HG03520 (cell line): ENCODE data around the gene CYSRT1.
"Not testable (repeated sequence)": the region's sequence is repeated elsewhere in the genome, so short reads cannot be mapped to it uniquely, and the experiment has no call there.

Experiments
- ATAC-seq: cut with Tn5 transposase; IDR thresholded peaks from one replicate; pipeline ENCODE4 v1.9.1; 2021; ENCODE audit warnings: mild to moderate bottlenecking, moderate library complexity; ENCODE audit not compliant: unreplicated experiment

Gene CYSRT1

DNA sequence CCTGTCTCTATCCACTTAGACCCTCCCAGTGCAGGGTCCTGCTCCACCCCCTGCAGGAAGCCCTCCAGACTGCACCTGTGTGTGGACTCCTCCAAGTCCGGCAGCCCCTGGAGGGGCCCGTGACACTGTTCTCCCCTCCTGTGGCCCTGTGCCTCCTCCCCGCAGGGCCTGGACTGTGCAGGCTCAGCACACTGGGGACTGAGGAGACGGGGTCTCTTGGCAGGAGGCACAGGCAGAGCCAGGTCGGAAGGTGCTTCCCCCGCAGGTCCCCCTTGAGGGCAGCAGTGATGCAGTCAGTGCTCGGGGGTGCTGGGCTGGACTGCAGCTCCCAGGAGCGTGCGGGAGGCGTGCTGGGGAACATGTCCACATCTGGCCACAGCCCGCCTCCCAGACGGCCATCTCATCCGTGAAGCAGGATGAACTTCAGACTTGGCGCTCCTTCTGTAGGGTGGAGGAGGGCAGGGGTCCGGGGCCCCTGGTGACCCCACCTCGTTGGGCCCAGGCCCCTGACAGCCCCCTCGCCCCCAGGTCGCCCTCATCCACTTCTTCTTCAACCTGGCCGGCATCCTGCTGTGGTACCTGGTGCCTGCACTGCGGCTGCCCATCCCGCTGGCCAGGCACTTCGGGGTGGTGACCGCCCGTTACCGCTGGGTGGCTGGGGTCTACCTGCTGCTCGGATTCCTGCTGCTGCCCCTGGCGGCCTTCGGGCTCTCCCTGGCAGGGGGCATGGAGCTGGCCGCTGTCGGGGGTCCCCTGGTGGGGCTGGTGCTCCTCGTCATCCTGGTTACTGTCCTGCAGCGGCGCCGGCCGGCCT lies 10.7 kb downstream of the CYSRT1 start:
- ATAC-seq, result no peak

- ATAC-seq, result peak; percentile 23
Observed at GRCh38 chr9:137236238-137236935, 11.4 kb downstream of the CYSRT1 start.

DNA sequence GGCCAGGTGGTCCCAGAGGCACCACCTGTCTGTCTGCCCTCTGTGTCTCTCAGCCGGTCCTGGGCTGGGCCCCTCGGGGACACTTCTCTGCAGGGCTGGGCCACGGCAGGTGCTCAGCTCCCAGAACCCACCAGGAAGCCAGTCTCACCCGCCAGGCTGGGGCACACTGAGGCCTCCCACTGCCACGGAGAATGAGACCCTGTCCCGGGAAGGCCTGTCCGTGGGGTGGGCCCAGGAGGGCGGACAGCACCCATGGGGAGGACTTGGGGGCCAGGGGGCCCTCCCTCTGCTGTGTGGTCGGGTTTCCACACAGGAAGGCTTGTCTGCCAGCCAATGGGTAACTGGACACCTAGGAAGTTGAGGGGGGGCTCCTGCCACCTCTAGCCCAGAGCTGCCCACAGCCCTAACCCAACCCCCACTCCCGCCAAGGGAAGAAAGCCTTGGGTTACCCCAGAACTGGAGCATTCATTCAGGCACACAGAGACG lies 12.0 kb downstream of the CYSRT1 start:
- ATAC-seq, result no peak

GRCh38 chr9:137237759-137238726 lies 13.1 kb downstream of the CYSRT1 start:
- no peak for ATAC-seq

- not testable (repeated sequence) for ATAC-seq
Observed at GRCh38 chr9:137239541-137240200, 14.7 kb downstream of the CYSRT1 start.

- ATAC-seq, result peak; percentile 13
Observed at GRCh38 chr9:137240318-137240840, 15.4 kb downstream of the CYSRT1 start.

GRCh38 chr9:137240841-137241489 lies 16.0 kb downstream of the CYSRT1 start, which contains the start of gene TUBB4B:
TSS of gene TUBB4B (plus strand) at chr9:137241287. CDS start at chr9:137241361, 74 bp downstream.
- ATAC-seq, result peak; percentile 65

GRCh38 chr9:137241490-137242268 lies 16.7 kb downstream of the CYSRT1 start:
- ATAC-seq, result peak; percentile 9

DNA sequence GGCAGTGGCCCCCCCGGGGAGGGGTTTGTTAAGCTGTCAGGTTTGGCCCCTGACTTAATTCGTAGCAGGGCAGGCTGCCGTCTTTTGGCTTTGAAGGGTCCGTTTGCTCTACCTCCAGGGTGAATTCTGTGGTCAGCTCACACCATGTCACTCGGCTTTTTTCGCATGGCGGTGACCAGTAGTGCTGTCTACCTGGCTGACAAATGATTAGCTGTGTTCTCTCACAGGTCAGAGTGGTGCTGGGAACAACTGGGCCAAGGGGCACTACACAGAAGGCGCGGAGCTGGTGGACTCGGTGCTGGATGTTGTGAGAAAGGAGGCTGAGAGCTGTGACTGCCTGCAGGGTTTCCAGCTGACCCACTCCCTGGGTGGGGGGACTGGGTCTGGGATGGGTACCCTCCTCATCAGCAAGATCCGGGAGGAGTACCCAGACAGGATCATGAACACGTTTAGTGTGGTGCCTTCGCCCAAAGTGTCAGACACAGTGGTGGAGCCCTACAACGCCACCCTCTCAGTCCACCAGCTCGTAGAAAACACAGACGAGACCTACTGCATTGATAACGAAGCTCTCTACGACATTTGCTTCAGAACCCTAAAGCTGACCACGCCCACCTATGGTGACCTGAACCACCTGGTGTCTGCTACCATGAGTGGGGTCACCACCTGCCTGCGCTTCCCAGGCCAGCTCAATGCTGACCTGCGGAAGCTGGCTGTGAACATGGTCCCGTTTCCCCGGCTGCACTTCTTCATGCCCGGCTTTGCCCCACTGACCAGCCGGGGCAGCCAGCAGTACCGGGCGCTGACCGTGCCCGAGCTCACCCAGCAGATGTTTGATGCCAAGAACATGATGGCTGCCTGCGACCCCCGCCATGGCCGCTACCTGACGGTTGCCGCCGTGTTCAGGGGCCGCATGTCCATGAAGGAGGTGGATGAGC lies 17.6 kb downstream of the CYSRT1 start:
- no peak for ATAC-seq

GRCh38 chr9:137243266-137243625 lies 18.3 kb downstream of the CYSRT1 start:
- not testable (repeated sequence) for ATAC-seq

DNA sequence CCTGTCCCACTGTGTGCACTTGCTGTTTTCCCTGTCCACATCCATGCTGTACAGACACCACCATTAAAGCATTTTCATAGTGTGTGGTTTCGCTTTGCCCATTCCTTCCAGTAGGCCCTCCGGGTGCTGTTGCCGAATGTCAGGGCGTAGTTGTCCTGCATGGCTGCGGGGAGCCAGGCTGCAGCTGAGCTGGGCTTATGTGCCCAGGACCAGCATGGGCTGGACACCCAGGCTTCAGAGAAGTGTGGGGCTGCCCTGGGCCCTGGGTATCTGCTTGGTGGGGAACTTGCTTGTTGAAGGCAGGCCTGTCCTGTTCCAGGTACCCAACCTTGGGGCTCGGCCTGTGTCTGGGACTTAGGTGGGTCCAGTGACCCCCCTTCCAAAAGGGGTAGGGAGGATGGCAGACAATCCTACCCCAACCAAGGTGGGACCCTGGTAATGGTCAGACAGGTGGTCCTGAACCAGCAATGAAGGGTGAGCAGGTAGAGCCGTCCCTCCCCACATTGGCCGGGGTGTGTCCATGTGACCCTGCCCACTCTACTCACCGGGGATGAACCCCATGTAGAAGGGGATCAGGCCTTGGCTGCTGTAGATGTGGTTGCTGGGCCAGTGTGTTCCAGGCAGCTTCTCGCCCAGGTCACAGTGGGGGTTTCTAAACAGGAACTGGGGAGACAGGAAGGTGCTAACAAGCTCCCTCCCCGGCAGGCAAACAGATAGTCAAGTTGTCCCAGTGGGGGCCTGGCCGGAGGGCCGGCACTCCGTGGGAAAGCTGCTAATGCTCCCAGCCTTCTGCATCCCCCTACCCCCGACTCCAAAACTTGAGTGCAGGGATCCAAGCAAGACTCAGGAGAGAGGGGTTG lies 18.9 kb downstream of the CYSRT1 start:
- ATAC-seq, result no peak

DNA sequence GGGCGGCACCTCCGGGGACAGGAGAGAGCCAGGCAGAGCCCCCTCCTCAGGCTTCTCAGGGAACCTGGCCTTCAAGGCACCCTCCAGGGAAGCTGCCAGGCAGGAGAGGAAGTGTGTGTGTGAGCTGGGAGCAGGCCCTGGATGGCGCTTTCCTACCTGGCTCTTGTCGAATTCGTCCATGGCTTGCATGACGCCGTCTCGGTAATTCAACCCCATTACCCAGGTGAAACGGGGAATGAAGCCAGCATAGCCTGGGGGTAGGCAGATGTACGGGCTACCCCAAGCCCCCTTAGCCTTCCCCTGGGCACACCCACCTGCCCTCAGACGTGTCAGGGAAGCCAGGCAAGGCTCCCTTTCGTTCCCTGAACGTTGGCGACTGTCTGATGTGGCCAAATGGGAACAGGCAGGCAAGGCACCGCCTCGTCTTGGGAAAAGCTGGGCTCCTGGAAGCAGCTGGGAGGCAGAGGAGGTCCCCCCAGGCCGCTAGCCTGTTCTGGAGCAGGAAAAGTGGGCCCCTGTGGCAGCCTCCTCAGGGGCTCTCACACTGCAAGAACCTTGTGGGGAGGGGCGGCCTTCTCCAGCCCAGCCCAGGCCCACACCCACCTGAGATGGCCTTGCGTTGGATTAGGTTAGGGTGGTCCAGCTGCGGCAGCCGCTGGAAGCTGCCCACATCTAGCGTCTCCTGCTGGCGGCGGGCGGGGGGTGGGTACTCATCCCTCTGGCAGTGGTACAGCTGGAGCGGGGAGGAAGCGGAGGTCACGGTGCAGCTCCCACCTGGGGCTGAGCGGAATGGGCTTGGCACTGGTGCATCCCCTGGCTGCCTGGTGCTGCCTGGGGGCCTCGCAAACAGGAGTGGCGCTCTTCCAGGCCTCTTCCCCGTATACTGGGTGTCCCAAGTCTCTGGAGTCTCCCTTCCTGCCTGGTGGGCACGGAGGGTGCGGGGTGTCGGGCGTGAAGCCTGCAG lies 19.8 kb downstream of the CYSRT1 start:
- no peak for ATAC-seq

GRCh38 chr9:137245450-137246421 lies 20.8 kb downstream of the CYSRT1 start:
- ATAC-seq, result no peak

DNA sequence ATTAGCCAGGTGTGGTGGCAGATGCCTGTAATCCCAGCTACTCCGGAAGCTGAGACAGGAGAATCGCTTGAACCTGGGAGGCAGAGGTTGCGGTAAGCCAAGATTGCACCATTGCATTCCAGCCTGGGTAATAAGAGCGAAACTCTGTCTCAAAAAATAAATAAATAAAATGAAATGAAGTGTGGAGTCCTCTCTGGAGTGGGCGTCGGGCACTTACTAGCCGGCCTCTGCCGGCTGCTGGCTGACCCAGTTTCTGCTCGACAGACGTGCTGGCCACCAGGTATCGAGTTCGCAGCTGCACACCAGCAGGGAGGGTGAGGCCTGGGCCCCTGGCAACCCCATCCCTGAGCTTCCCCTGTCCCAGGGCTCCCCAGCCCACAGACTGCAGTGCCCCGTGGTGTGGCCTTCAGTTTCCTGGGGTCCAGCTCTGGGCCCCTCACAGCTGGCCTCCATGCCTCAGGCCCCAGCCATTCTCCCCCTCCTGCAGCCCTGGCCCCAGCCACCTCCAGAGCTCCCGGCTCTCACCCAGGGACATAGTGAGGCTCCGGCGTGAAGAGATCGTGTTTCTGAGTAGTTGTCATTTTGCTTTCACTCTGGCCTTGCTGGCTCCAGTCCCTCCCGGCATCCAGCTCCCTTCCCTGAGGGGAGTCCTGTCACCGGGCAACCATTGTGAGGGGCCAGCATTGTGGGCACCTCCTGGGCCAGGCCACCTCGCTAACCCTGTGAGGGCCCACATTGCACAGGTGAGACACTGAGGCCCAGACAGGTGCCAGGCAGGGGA lies 22.4 kb downstream of the CYSRT1 start:
- ATAC-seq, result no peak
